Aorta (tissue), 5 donors: Measurements from ENCODE around the gene UGT1A9. TPM values are rescaled to one million over a fixed set of nuclear protein-coding genes. Genes with fewer than 3 reads are reported as not detected.
A peak's percentile ranks its signal among the peaks of the same experiment; 100 is the strongest.
"Not testable (repeated sequence)": the region's sequence is repeated elsewhere in the genome, so short reads cannot be mapped to it uniquely, and the experiment has no call there.

Experiments
- ATAC-seq: fragments of 200-7000 bp; cut with Tn5 transposase; one replicate; pipeline ENCODE4 v1.9.1; 2022; ENCODE audit warnings: moderate library complexity; ENCODE audit not compliant: low FRiP score
- DNase-seq, 2 donors: peaks; one replicate each; pipeline ENCODE4 v3.0.0-alpha.2; 2020
- H3K27ac ChIP-seq, 2 donors: one replicate each; pipeline ENCODE4 v1.5.1; 2013; ENCODE audit warnings: low read length in 2 of 2, mild to moderate bottlenecking in 2 of 2, moderate library complexity in 2 of 2, control low read depth in 1 of 2, inconsistent platforms in 1 of 2, low read depth in 1 of 2
- H3K27me3 ChIP-seq, 2 donors: one replicate each; pipeline ENCODE4 v1.6.1; 2013; ENCODE audit warnings: control low read depth in 1 of 2, low read length in 1 of 2, mild to moderate bottlenecking in 1 of 2, moderate library complexity in 1 of 2; ENCODE audit not compliant: insufficient read depth in 2 of 2, control insufficient read depth in 1 of 2
- H3K36me3 ChIP-seq, 2 donors: one replicate each; pipeline ENCODE4 v1.6.1; 2013; ENCODE audit warnings: control low read depth in 1 of 2, low read length in 1 of 2, mild to moderate bottlenecking in 1 of 2; ENCODE audit not compliant: insufficient read depth in 2 of 2, control insufficient read depth in 1 of 2
- H3K4me1 ChIP-seq, 2 donors: one replicate each; pipeline ENCODE4 v1.6.1; 2013; ENCODE audit warnings: low read length in 2 of 2, control low read depth in 1 of 2, mild to moderate bottlenecking in 1 of 2, moderate library complexity in 1 of 2; ENCODE audit not compliant: insufficient read depth in 2 of 2, control insufficient read depth in 1 of 2
- H3K4me3 ChIP-seq, 2 donors: one replicate each; pipeline ENCODE4 v1.5.1; 2013; ENCODE audit warnings: low read length in 2 of 2, control low read depth in 1 of 2, mild to moderate bottlenecking in 1 of 2
- H3K9me3 ChIP-seq: one replicate; pipeline ENCODE4 v1.6.1; 2013; ENCODE audit warnings: mild to moderate bottlenecking, low read length; ENCODE audit not compliant: control insufficient read depth
- WGBS, 2 donors: extraction: QIAGEN DNeasy Blood & Tissue Kit; methylation state at CpG; one replicate each; pipeline ENCODE4 v1.1.7; 2013; 5-methylcytosine and 5-hydroxymethylcytosine counted together
- intact Hi-C, 2 donors: fragments of 100-400 bp; cut with DNase I; formaldehyde crosslinking; loops; one replicate each; pipeline versions ENCODE4 v1.14.2 to v1.15.0; 2022
- polyA plus RNA-seq, 2 donors: library from polyadenylated mRNA; stranded (reverse); fragments of 200-250 nt; gene quantifications; one replicate each; pipeline ENCODE4 v1.2.3, GENCODE V29; 2013
- total RNA-seq, 2 donors: library from RNA; stranded (reverse); fragmentation: NEBNext Ultra II Directional; extraction: Animal tissue kit (Norgen Biotek cat#: 25700); gene quantifications; one replicate each; pipeline ENCODE4 v1.2.1, GENCODE V29; 2021
- donor health status: healthy with polysubstance abuse.
- donor health status: Bipolar disorder and iron deficiency.
- donor health status: DM: no; HTN: no; CAD: no.
- donor health status: DM: no; HTN: no; CAD: no.
- donor health status: DM: yes; HTN: yes; CAD: no.

Gene UGT1A9
- total and polyA plus RNA-seq, 4 donors = not detected

- Histone ChIP-seq H3K27ac (no peak overlapping the region), H3K36me3 (no peaks in the 10 kb centered on the region), H3K9me3 (peaks cover 1% of the 10 kb centered on the region), H3K4me1 (no peaks in the 10 kb centered on the region), H3K27me3 (no peaks in the 10 kb centered on the region), H3K4me3 (no peak overlapping the region)
- intact Hi-C loops = loop anchor here in 1 of 2 donors (10.0 kb wide), 1 partner anchor 215 kb away; no protein-coding TSS in a partner anchor
- no peak for DNase-seq
- 92% methylated on average over 8 of the region's 8 CpGs for WGBS, 2 donors
- ATAC-seq = peak; percentile 59
These were observed 27.8 kb downstream of the UGT1A9 start for GRCh38 chr2:233699424-233700027.

- Histone ChIP-seq H3K27me3 (no peaks in the 10 kb centered on the region), H3K4me1 (no peaks in the 10 kb centered on the region), H3K4me3 (no peak overlapping the region), H3K9me3 (peaks cover 1% of the 10 kb centered on the region), H3K27ac (no peak overlapping the region), H3K36me3 (no peaks in the 10 kb centered on the region)
- no peak for DNase-seq
- WGBS, 2 donors = 0 to 3% methylated on average over 1 of the region's 1 CpG
- intact Hi-C loops = loop anchor here in 1 of 2 donors (10.0 kb wide), 1 partner anchor 215 kb away; no protein-coding TSS in a partner anchor
- peak; percentile 38 for ATAC-seq
These were observed 28.4 kb downstream of the UGT1A9 start for GRCh38 chr2:233700028-233700635.

GRCh38 chr2:233700842-233701241, 29.1 kb downstream of the UGT1A9 start:
- 91 to 95% methylated on average over 5 of the region's 5 CpGs for WGBS, 2 donors
- intact Hi-C loops = loop anchor here in 1 of 2 donors (10.0 kb wide), 1 partner anchor 216 kb away; no protein-coding TSS in a partner anchor
- DNase-seq, H3K4me3 ChIP-seq, H3K27ac ChIP-seq, H3K27me3 ChIP-seq, H3K36me3 ChIP-seq, H3K4me1 ChIP-seq, ATAC-seq, H3K9me3 ChIP-seq: not testable (repeated sequence)

- 47 to 49% methylated on average over 3 of the region's 3 CpGs for WGBS, 2 donors
- ATAC-seq (no peak), DNase-seq (no peak)
- H3K27ac ChIP-seq = no peak overlapping the region
- H3K4me3 ChIP-seq = no peak overlapping the region
- no peaks in the 10 kb centered on the region for H3K4me1 ChIP-seq
- peaks cover 1% of the 10 kb centered on the region for H3K9me3 ChIP-seq
- H3K27me3 ChIP-seq = no peaks in the 10 kb centered on the region
- intact Hi-C loops = loop anchor here in 1 of 2 donors (10.0 kb wide), 1 partner anchor 217 kb away; no protein-coding TSS in a partner anchor
- H3K36me3 ChIP-seq = no peaks in the 10 kb centered on the region
These were observed 30.5 kb downstream of the UGT1A9 start for GRCh38 chr2:233702238-233702637.

GRCh38 chr2:233705911-233706506, 34.3 kb downstream of the UGT1A9 start:
- Histone ChIP-seq H3K4me1 (no peaks in the 10 kb centered on the region), H3K9me3 (no peaks in the 10 kb centered on the region), H3K27ac (peak overlapping the region in 1 of 2 donors; percentile 34), H3K27me3 (no peaks in the 10 kb centered on the region), H3K36me3 (no peaks in the 10 kb centered on the region), H3K4me3 (no peak overlapping the region)
- ATAC-seq (no peak), DNase-seq (no peak)
- WGBS, 2 donors = 39 to 47% methylated on average over 4 of the region's 4 CpGs
- intact Hi-C loops = loop anchor here in 1 of 2 donors (10.0 kb wide), 1 partner anchor 221 kb away; no protein-coding TSS in a partner anchor

- Histone ChIP-seq H3K9me3 (no peaks in the 10 kb centered on the region), H3K4me3 (no peak overlapping the region), H3K4me1 (no peaks in the 10 kb centered on the region), H3K36me3 (no peaks in the 10 kb centered on the region), H3K27me3 (no peaks in the 10 kb centered on the region), H3K27ac (no peak overlapping the region)
- DNase-seq (no peak), ATAC-seq (no peak)
- intact Hi-C loops = loop anchor here in 1 of 2 donors (10.0 kb wide), 1 partner anchor 222 kb away; no protein-coding TSS in a partner anchor
- WGBS, 2 donors = 26 to 54% methylated on average over 1 of the region's 1 CpG
These were observed 35.0 kb downstream of the UGT1A9 start for GRCh38 chr2:233706720-233707119.

- Histone ChIP-seq H3K27me3 (no peaks in the 10 kb centered on the region), H3K27ac (no peak overlapping the region), H3K36me3 (no peaks in the 10 kb centered on the region), H3K4me3 (no peak overlapping the region), H3K4me1 (no peaks in the 10 kb centered on the region), H3K9me3 (no peaks in the 10 kb centered on the region)
- intact Hi-C loops = loop anchor here in 1 of 2 donors (10.0 kb wide), 1 partner anchor 223 kb away; no protein-coding TSS in a partner anchor
- ATAC-seq (no peak), DNase-seq (no peak)
- 68 to 73% methylated on average over 10 of the region's 10 CpGs for WGBS, 2 donors
These were observed 36.4 kb downstream of the UGT1A9 start for GRCh38 chr2:233707940-233708644.

- no peak for ATAC-seq
- intact Hi-C loops = loop anchor here in 1 of 2 donors (10.0 kb wide), 1 partner anchor 224 kb away; no protein-coding TSS in a partner anchor
- WGBS, 2 donors = 84 to 92% methylated on average over 5 of the region's 5 CpGs
- DNase-seq = no peak
- H3K4me3 ChIP-seq = no peak overlapping the region
- H3K9me3 ChIP-seq = no peaks in the 10 kb centered on the region
- no peaks in the 10 kb centered on the region for H3K27me3 ChIP-seq
- no peaks in the 10 kb centered on the region for H3K4me1 ChIP-seq
- no peak overlapping the region for H3K27ac ChIP-seq
- no peaks in the 10 kb centered on the region for H3K36me3 ChIP-seq
These were observed 37.2 kb downstream of the UGT1A9 start for GRCh38 chr2:233708942-233709341.
